ACHN (cell line): ENCODE results near the gene CHD8.

Experiments used
- DNase-seq: peaks from one replicate; pipeline ENCODE4 v3.0.0-alpha.2; 2015
- in situ Hi-C: cut with HindIII; loops from 2 replicates; pipeline ENCODE4 v1.10.0; 2017; ENCODE audit warnings: low sequenced_read_pairs, low pct_ligation_motif_present, low pct_unique_long_range_greater_than_20kb

The CHD8 gene

GRCh38 chr14:21440859-21441258 is 15.1 kb downstream of the CHD8 start:
- DNase-seq = no peak
- in situ Hi-C loops = no loop called here

GRCh38 chr14:21437063-21437901 is 18.6 kb downstream of the CHD8 start:
- in situ Hi-C loops = no loop called here
- peak; percentile 97 for DNase-seq

GRCh38 chr14:21436567-21437062 is 19.3 kb downstream of the CHD8 start:
- no peak for DNase-seq
- in situ Hi-C loops = no loop called here

- in situ Hi-C loops = no loop called here
- no peak for DNase-seq
Observed at GRCh38 chr14:21431126-21431525, 24.8 kb downstream of the CHD8 start.

- peak; percentile 10 for DNase-seq
- in situ Hi-C loops = no loop called here
Observed at GRCh38 chr14:21428930-21429329, 27.0 kb downstream of the CHD8 start.

- in situ Hi-C loops = no loop called here
- no peak for DNase-seq
Observed at GRCh38 chr14:21426692-21427091, 29.2 kb downstream of the CHD8 start.

- DNase-seq = no peak
- in situ Hi-C loops = no loop called here
Observed at GRCh38 chr14:21419528-21419927, 36.4 kb downstream of the CHD8 start.

- no peak for DNase-seq
- in situ Hi-C loops = no loop called here
Observed at GRCh38 chr14:21415329-21415728, 40.6 kb downstream of the CHD8 start.

GRCh38 chr14:21414137-21414631 is 41.7 kb downstream of the CHD8 start:
- in situ Hi-C loops = no loop called here
- DNase-seq = no peak

GRCh38 chr14:21408147-21408546 is 47.8 kb downstream of the CHD8 start:
- in situ Hi-C loops = no loop called here
- peak; percentile 66 for DNase-seq

- in situ Hi-C loops = no loop called here
- DNase-seq = no peak
Observed at GRCh38 chr14:21406213-21406612, 49.7 kb downstream of the CHD8 start.

GRCh38 chr14:21405097-21405496 is 50.8 kb downstream of the CHD8 start:
- in situ Hi-C loops = no loop called here
- DNase-seq = no peak

GRCh38 chr14:21399311-21399870 is 56.5 kb downstream of the CHD8 start:
- DNase-seq = no peak
- in situ Hi-C loops = no loop called here

GRCh38 chr14:21398901-21399300 is 57.0 kb downstream of the CHD8 start:
- in situ Hi-C loops = no loop called here
- DNase-seq = no peak

GRCh38 chr14:21395450-21395849 is 60.5 kb downstream of the CHD8 start:
- in situ Hi-C loops = no loop called here
- no peak for DNase-seq

GRCh38 chr14:21385188-21385904 is 70.6 kb downstream of the CHD8 start:
- no peak for DNase-seq
- in situ Hi-C loops = no loop called here

- in situ Hi-C loops = no loop called here
- DNase-seq = no peak
Observed at GRCh38 chr14:21384494-21384851, 71.5 kb downstream of the CHD8 start.

GRCh38 chr14:21383848-21384493 is 72.0 kb downstream of the CHD8 start, which contains the start of gene SUPT16H:
Gene SUPT16H, minus strand, starts transcription at chr14:21384019. Its CDS starts 92 bp downstream, at chr14:21383927.
- in situ Hi-C loops = no loop called here

More at GRCh38 chr14:21383848-21384493, 72.0 kb downstream of the CHD8 start, which contains the start of gene SUPT16H:
- DNase-seq = peak; percentile 96
